GM18505 (cell line): ENCODE data around the gene OR4S2.

ENCODE experiments used
- ATAC-seq: cut with Tn5 transposase; IDR thresholded peaks from one replicate; pipeline ENCODE4 v1.9.1; 2021; ENCODE audit not compliant: unreplicated experiment
- POLR2A ChIP-seq: IDR thresholded peaks from 4 replicates; pipeline ENCODE4 v1.6.1; 2011; ENCODE audit warnings: borderline replicate concordance; ENCODE audit not compliant: insufficient read depth, insufficient read length; ENCODE audit errors: extremely low read depth

OR4S2 gene

GRCh38 chr11:55648027-55648426 is at the start of gene OR4S2:
Gene OR4S2 (plus strand): TSS chr11:55648327. CDS start chr11:55650904, 2,577 bp downstream.
- ATAC-seq = no peak
- TF ChIP-seq POLR2A = no peak

- TF ChIP-seq POLR2A = no peak
- ATAC-seq = no peak
These were observed 40.6 kb upstream of the OR4S2 start, which contains the start of gene OR4C11 for GRCh38 chr11:55607545-55607944. Gene OR4C11 (minus strand): TSS chr11:55607645. CDS start chr11:55604373, 3,272 bp downstream.

- no peak for ATAC-seq
- no peak for TF ChIP-seq POLR2A
These were observed 23.6 kb upstream of the OR4S2 start for GRCh38 chr11:55624531-55624930.

GRCh38 chr11:55634813-55635212 is 13.3 kb upstream of the OR4S2 start, which contains the start of gene OR4P4:
Gene OR4P4 (plus strand): TSS chr11:55635113.
- ATAC-seq = no peak
- no peak for TF ChIP-seq POLR2A

- no peak for TF ChIP-seq POLR2A
- no peak for ATAC-seq
These were observed 4.4 kb downstream of the OR4S2 start for GRCh38 chr11:55652560-55652959.

GRCh38 chr11:55655096-55655495 is 7.0 kb downstream of the OR4S2 start:
- no peak for ATAC-seq
- no peak for TF ChIP-seq POLR2A

GRCh38 chr11:55658031-55658573 is 10.0 kb downstream of the OR4S2 start:
- ATAC-seq = peak; percentile 96
- TF ChIP-seq POLR2A = no peak

GRCh38 chr11:55658608-55659007 is 10.5 kb downstream of the OR4S2 start:
- no peak for TF ChIP-seq POLR2A
- ATAC-seq = peak; percentile 34

GRCh38 chr11:55661901-55662300 is 13.8 kb downstream of the OR4S2 start, which contains the start of gene OR4C6:
Gene OR4C6 (plus strand): TSS chr11:55662201. CDS start chr11:55665167, 2,966 bp downstream.
- no peak for ATAC-seq
- no peak for TF ChIP-seq POLR2A

GRCh38 chr11:55669376-55669775 is 21.2 kb downstream of the OR4S2 start:
- TF ChIP-seq POLR2A = no peak
- no peak for ATAC-seq

GRCh38 chr11:55673860-55674259 is 25.7 kb downstream of the OR4S2 start:
- no peak for ATAC-seq
- no peak for TF ChIP-seq POLR2A

- ATAC-seq = peak; percentile 82
- no peak for TF ChIP-seq POLR2A
These were observed 49.7 kb downstream of the OR4S2 start for GRCh38 chr11:55697817-55698216.

- TF ChIP-seq POLR2A = no peak
These were observed 53.3 kb downstream of the OR4S2 start for GRCh38 chr11:55701429-55701828.

More at GRCh38 chr11:55701429-55701828, 53.3 kb downstream of the OR4S2 start:
- no peak for ATAC-seq
